CD4-positive, alpha-beta memory T cell (primary cell): ENCODE results near the gene HPS6. TPM values are rescaled to one million over a fixed set of nuclear protein-coding genes. Genes with fewer than 3 reads are reported as not detected.

Experiments
- CTCF ChIA-PET: fragments of 350-600 bp; sonication (Branson Sonifier 250); formaldehyde crosslinking; loops from one replicate; lab custom pipeline; 2021; ENCODE audit warnings: inconsistent platforms; ENCODE audit not compliant: partially characterized antibody; lab: Charles Lee
- POLR2A ChIA-PET: fragments of 350-600 bp; sonication (Branson Sonifier 250); formaldehyde crosslinking; loops from one replicate; lab custom pipeline; 2021; ENCODE audit not compliant: partially characterized antibody; lab: Charles Lee
- DNase-seq, 5 donors: peaks; one replicate each; pipeline versions ENCODE4 v3.0.0 to v3.0.0-alpha.2; 2020 to 2022; ENCODE audit warnings: mixed read lengths in 1 of 5
- H3K27ac ChIP-seq: one replicate; pipeline ENCODE4 v1.7.0; 2013; ENCODE audit warnings: low read depth, low read length
- H3K27me3 ChIP-seq: 2 replicates; pipeline ENCODE4 v1.7.0; 2013; ENCODE audit warnings: mild to moderate bottlenecking, low read length, moderate library complexity; ENCODE audit not compliant: insufficient read depth
- H3K36me3 ChIP-seq: 2 replicates; pipeline ENCODE4 v1.7.0; 2013; ENCODE audit warnings: mild to moderate bottlenecking, low read length, moderate library complexity; ENCODE audit not compliant: insufficient read depth
- H3K4me1 ChIP-seq: 2 replicates; pipeline ENCODE4 v1.7.0; 2013; ENCODE audit warnings: mild to moderate bottlenecking, low read length, moderate library complexity; ENCODE audit not compliant: insufficient read depth
- H3K4me3 ChIP-seq, 2 donors: one replicate each; pipeline ENCODE4 v1.7.0; 2013; ENCODE audit warnings: low read length in 2 of 2, mild to moderate bottlenecking in 1 of 2
- H3K9me3 ChIP-seq, 2 donors: one replicate each; pipeline ENCODE4 v1.7.0; 2013; ENCODE audit warnings: low read length in 2 of 2, control low read depth in 1 of 2; ENCODE audit not compliant: control insufficient read depth in 1 of 2
- H3K27ac Mint-ChIP-seq, 7 donors: one replicate each; pipeline ENCODE4 v1.8.0; 2020 to 2021; ENCODE audit warnings: mixed read lengths in 7 of 7, mild to moderate bottlenecking in 6 of 7, inconsistent platforms in 3 of 7, moderate library complexity in 3 of 7
- H3K27me3 Mint-ChIP-seq, 2 donors: one replicate each; pipeline ENCODE4 v1.8.0; 2020 to 2021; ENCODE audit warnings: mixed read lengths in 2 of 2
- H3K36me3 Mint-ChIP-seq, 2 donors: one replicate each; pipeline ENCODE4 v1.8.0; 2020 to 2021; ENCODE audit warnings: mixed read lengths in 2 of 2, inconsistent platforms in 1 of 2, mild to moderate bottlenecking in 1 of 2
- H3K4me1 Mint-ChIP-seq, 4 donors: one replicate each; pipeline ENCODE4 v1.8.0; 2020 to 2021; ENCODE audit warnings: mixed read lengths in 4 of 4, mild to moderate bottlenecking in 1 of 4
- H3K4me3 Mint-ChIP-seq, 8 donors: one replicate each; pipeline ENCODE4 v1.8.0; 2020 to 2021; ENCODE audit warnings: mixed read lengths in 8 of 8, mild to moderate bottlenecking in 7 of 8, moderate library complexity in 6 of 8, inconsistent platforms in 3 of 8
- H3K9me3 Mint-ChIP-seq, 8 donors: one replicate each; pipeline ENCODE4 v1.8.0; 2020 to 2021; ENCODE audit warnings: mixed read lengths in 8 of 8, mild to moderate bottlenecking in 5 of 8, inconsistent platforms in 3 of 8, moderate library complexity in 1 of 8
- intact Hi-C: fragments of 100-400 bp; cut with micrococcal nuclease; formaldehyde crosslinking; loops from one replicate; pipeline ENCODE4 v1.15.1; 2023
- polyA plus RNA-seq, 2 donors: library from polyadenylated mRNA; unstranded; fragments of 300-500 nt; fragmentation: Illumina TruSeq; gene quantifications; one replicate each; pipeline ENCODE4 v1.2.3, GENCODE V29; 2021
- total RNA-seq, 2 experiments: library from RNA; stranded (reverse); gene quantifications; one replicate each; pipeline ENCODE4 v1.2.3, GENCODE V29; 2021

The HPS6 gene
- total and polyA plus RNA-seq, 4 experiments from 2014 or later = 25.1 to 27.9 (median 27.1) TPM

- Histone ChIP-seq H3K36me3 (peaks cover 6% of the 10 kb centered on the region), H3K9me3 (no peaks in the 10 kb centered on the region), H3K4me1 (peaks cover 67% of the 10 kb centered on the region), H3K27ac (peak overlapping the region; percentile 90), H3K4me3 (peak overlapping the region; percentile 50 to 54), H3K27me3 (no peaks in the 10 kb centered on the region)
- Mint-ChIP-seq H3K36me3 (peaks cover 11 to 26% of the 10 kb centered on the region in 2 donors), H3K9me3 (no peaks in the 10 kb centered on the region), H3K4me3 (peak overlapping the region; percentile 85 to 97 (median 93)), H3K27ac (peak overlapping the region; percentile 89 to 96 (median 95)), H3K27me3 (no peaks in the 10 kb centered on the region), H3K4me1 (peaks cover 44 to 79% (median 61%) of the 10 kb centered on the region in 4 donors)
- ChIA-PET POLR2A (interaction anchor here (0.7 to 2.6 kb wide), 8 partner anchors 12 to 527 kb away, joined by 3 to 10 read pairs (median 4); partner anchors contain the start of genes ARMH3, HPS6, OGA and PPRC1), CTCF (interaction anchor here (1.3 to 2.9 kb wide), 4 partner anchors 16 to 275 kb away, joined by 5 to 10 read pairs (median 8); no protein-coding TSS in a partner anchor)
- peak in 1 of 5 donors; percentile 22 for DNase-seq
- intact Hi-C loops = loop anchor here (1.0 to 5.0 kb wide), 4 partner anchors 37 to 273 kb away; partner anchors contain the start of genes ARMH3, HPS6, KCNIP2 and NOLC1
Measured at GRCh38 chr10:102115775-102116174, 50.6 kb downstream of the HPS6 start.

GRCh38 chr10:102116656-102117055 lies 51.5 kb downstream of the HPS6 start:
- no peaks in the 10 kb centered on the region for H3K27me3 ChIP-seq
- H3K36me3 ChIP-seq = no peaks in the 10 kb centered on the region
- peaks cover 75% of the 10 kb centered on the region for H3K4me1 ChIP-seq
- peak overlapping the region; percentile 90 for H3K27ac ChIP-seq
- Mint-ChIP-seq H3K4me1 (peaks cover 45 to 88% (median 65%) of the 10 kb centered on the region in 4 donors), H3K36me3 (peaks cover 4 to 20% of the 10 kb centered on the region in 2 donors), H3K9me3 (no peaks in the 10 kb centered on the region), H3K27ac (peak overlapping the region; percentile 89 to 96 (median 95)), H3K4me3 (peak overlapping the region; percentile 74 to 97 (median 92)), H3K27me3 (no peaks in the 10 kb centered on the region)
- no peak overlapping the region for H3K4me3 ChIP-seq
- intact Hi-C loops = loop anchor here (5.0 kb wide), 1 partner anchor 274 kb away; the partner anchor contains the start of gene KCNIP2
- ChIA-PET CTCF (interaction anchor here (1.8 to 2.7 kb wide), 3 partner anchors 15 to 107 kb away, joined by 5 to 8 read pairs (median 7); no protein-coding TSS in a partner anchor), POLR2A (interaction anchor here (1.7 kb wide), 1 partner anchor 16 kb away, joined by 4 read pairs; the partner anchor contains the start of gene PPRC1)
- no peak for DNase-seq
- no peaks in the 10 kb centered on the region for H3K9me3 ChIP-seq

Other genes starting within 250 kb of the HPS6 start
- 100 to 1,000 TPM; 307 to 325 TPM for gene OGA, start 246.9 kb upstream of the HPS6 start, total RNA-seq
- 10 to 100 TPM; 26.6 to 49.2 TPM for gene OGA, start 246.9 kb upstream of the HPS6 start, polyA plus RNA-seq
- 1 to 10 TPM; 3.4 to 4.3 TPM for gene KCNIP2, start 221.5 kb upstream of the HPS6 start, total RNA-seq
- gene KCNIP2, start 221.5 kb upstream of the HPS6 start, polyA plus RNA-seq = 1 to 10 TPM in 1 of 2 donors, under 1 TPM in 1; 0.79 to 1.2 TPM
- gene ARMH3, start 9.2 kb upstream of the HPS6 start, total RNA-seq = 10 to 100 TPM; 31.4 to 31.8 TPM
- gene ARMH3, start 9.2 kb upstream of the HPS6 start, polyA plus RNA-seq = 10 to 100 TPM; 21.9 to 28.7 TPM
- 100 to 1,000 TPM; 131 to 135 TPM for gene LDB1, start 55.0 kb downstream of the HPS6 start, total RNA-seq
- 10 to 100 TPM in 1 of 2 donors, 1 to 10 TPM in 1; 10.0 to 48.6 TPM for gene LDB1, start 55.0 kb downstream of the HPS6 start, polyA plus RNA-seq
- 10 to 100 TPM; 38.9 to 39.8 TPM for gene PPRC1, start 67.7 kb downstream of the HPS6 start, total RNA-seq
- gene PPRC1, start 67.7 kb downstream of the HPS6 start, polyA plus RNA-seq = 10 to 100 TPM in 1 of 2 donors, 1 to 10 TPM in 1; 6.4 to 20.3 TPM
- 10 to 100 TPM; 63.7 to 71.6 TPM for gene NOLC1, start 87.0 kb downstream of the HPS6 start, total RNA-seq
- 10 to 100 TPM; 20.0 to 75.0 TPM for gene NOLC1, start 87.0 kb downstream of the HPS6 start, polyA plus RNA-seq
- not detected for gene ELOVL3, start 160.9 kb downstream of the HPS6 start, total RNA-seq
- gene ELOVL3, start 160.9 kb downstream of the HPS6 start, polyA plus RNA-seq = not detected
- not detected for gene PITX3, start 176.2 kb downstream of the HPS6 start, total RNA-seq
- gene PITX3, start 176.2 kb downstream of the HPS6 start, polyA plus RNA-seq = not detected
- gene GBF1, start 180.2 kb downstream of the HPS6 start, total RNA-seq = 10 to 100 TPM; 39.6 to 44.7 TPM
- gene GBF1, start 180.2 kb downstream of the HPS6 start, polyA plus RNA-seq = 10 to 100 TPM in 1 of 2 donors, 1 to 10 TPM in 1; 3.1 to 23.9 TPM